ENCODE results near the gene ANO2. TPM values are rescaled to one million over a fixed set of nuclear protein-coding genes. Genes with fewer than 3 reads are reported as not detected.

ANO2 gene
- total RNA-seq, 4 donors from 2014 or later, result 0.59 to 51.7 (median 15.1) TPM

DNA sequence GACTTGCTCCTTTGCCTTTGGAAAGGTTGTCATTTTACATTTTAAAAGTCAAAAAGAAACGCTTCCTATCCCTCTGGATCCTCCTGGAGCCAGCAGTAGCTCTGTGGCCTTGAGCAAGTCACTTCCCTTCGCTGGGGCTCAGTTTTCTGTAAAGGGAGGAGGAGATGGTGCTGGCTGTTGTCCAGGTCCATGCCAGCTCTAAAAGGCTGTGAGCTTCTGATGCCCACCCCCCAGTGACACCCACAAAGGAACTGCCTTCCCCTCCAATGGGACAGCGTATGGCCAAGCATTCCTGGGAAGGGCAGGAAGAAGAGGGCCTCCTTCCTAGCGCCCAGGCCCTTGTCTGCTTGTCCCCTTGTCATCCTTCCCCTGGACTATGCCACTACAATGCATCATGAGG, 431.7 kb downstream of the ANO2 start:
- DNase-seq, result no peak
- intact Hi-C loops (cut with DNase I; ENCODE audit: low total_unique reads), result no loop called here

More for the DNA sequence above, 431.7 kb downstream of the ANO2 start:
- no peak overlapping the region for H3K4me3 ChIP-seq
- H3K27ac ChIP-seq, result no peak overlapping the region
- no peaks in the 10 kb centered on the region for H3K4me1 ChIP-seq
- H3K9me3 ChIP-seq, result no peaks in the 10 kb centered on the region
- no peaks in the 10 kb centered on the region for H3K27me3 ChIP-seq
- TF ChIP-seq, protein P1, sequence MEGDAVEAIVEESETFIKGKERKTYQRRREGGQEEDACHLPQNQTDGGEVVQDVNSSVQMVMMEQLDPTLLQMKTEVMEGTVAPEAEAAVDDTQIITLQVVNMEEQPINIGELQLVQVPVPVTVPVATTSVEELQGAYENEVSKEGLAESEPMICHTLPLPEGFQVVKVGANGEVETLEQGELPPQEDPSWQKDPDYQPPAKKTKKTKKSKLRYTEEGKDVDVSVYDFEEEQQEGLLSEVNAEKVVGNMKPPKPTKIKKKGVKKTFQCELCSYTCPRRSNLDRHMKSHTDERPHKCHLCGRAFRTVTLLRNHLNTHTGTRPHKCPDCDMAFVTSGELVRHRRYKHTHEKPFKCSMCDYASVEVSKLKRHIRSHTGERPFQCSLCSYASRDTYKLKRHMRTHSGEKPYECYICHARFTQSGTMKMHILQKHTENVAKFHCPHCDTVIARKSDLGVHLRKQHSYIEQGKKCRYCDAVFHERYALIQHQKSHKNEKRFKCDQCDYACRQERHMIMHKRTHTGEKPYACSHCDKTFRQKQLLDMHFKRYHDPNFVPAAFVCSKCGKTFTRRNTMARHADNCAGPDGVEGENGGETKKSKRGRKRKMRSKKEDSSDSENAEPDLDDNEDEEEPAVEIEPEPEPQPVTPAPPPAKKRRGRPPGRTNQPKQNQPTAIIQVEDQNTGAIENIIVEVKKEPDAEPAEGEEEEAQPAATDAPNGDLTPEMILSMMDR (IDR thresholded peaks at IDR 0.05), result no peak
- no peak for TF ChIP-seq POLR2A (IDR thresholded peaks at IDR 0.05)
- H3K36me3 ChIP-seq, result no peaks in the 10 kb centered on the region

Small RNA genes lying within 50 kb of the gene (small RNA-seq; reads per million reads assigned to genes)
- not detected for gene AC137627.1

Other genes starting within 250 kb of the ANO2 start
- gene VWF, start 179.4 kb upstream of the ANO2 start, total RNA-seq, result 100 to 1,000 TPM; 122 to 949 (median 380) TPM

Measured in uterus (tissue), 4 donors.